Measurements from ENCODE around the gene ABCB8.

The ABCB8 gene

GRCh38 chr7:151028131-151028947, at the start of gene ABCB8:
Gene ABCB8 (plus strand): TSS chr7:151028450. CDS start chr7:151028516, 66 bp downstream.
- peak; percentile 92 to 99 for DNase-seq (ENCODE audit: low read depth in 1 of 2, low spot score in 1 of 2)

- DNase-seq (ENCODE audit: low read depth in 1 of 2, low spot score in 1 of 2): no peak
These were observed 48.4 kb upstream of the ABCB8 start for GRCh38 chr7:150979713-150980390.

- no peak for DNase-seq (ENCODE audit: low read depth in 1 of 2, low spot score in 1 of 2)
These were observed 47.6 kb upstream of the ABCB8 start for GRCh38 chr7:150980663-150981062.

- DNase-seq (ENCODE audit: low read depth in 1 of 2, low spot score in 1 of 2): no peak
These were observed 46.6 kb upstream of the ABCB8 start for GRCh38 chr7:150981644-150982043.

GRCh38 chr7:150982351-150982750, 45.9 kb upstream of the ABCB8 start:
- no peak for DNase-seq (ENCODE audit: low read depth in 1 of 2, low spot score in 1 of 2)

GRCh38 chr7:150983893-150984368, 44.3 kb upstream of the ABCB8 start:
- DNase-seq (ENCODE audit: low read depth in 1 of 2, low spot score in 1 of 2): no peak

- DNase-seq (ENCODE audit: low read depth in 1 of 2, low spot score in 1 of 2): no peak
These were observed 42.1 kb upstream of the ABCB8 start for GRCh38 chr7:150986099-150986512.

- DNase-seq (ENCODE audit: low read depth in 1 of 2, low spot score in 1 of 2): no peak
These were observed 41.7 kb upstream of the ABCB8 start for GRCh38 chr7:150986556-150986955.

GRCh38 chr7:150988230-150989226, 39.7 kb upstream of the ABCB8 start:
- peak; percentile 50 to 59 for DNase-seq (ENCODE audit: low read depth in 1 of 2, low spot score in 1 of 2)

GRCh38 chr7:150989456-150989855, 38.8 kb upstream of the ABCB8 start:
- DNase-seq (ENCODE audit: low read depth in 1 of 2, low spot score in 1 of 2): no peak

- DNase-seq (ENCODE audit: low read depth in 1 of 2, low spot score in 1 of 2): no peak
These were observed 37.6 kb upstream of the ABCB8 start, which contains the start of gene NOS3 for GRCh38 chr7:150990416-150991186. Gene NOS3 (plus strand): TSS chr7:150991017. CDS start chr7:150993804, 2,787 bp downstream.

GRCh38 chr7:150992051-150992640, 36.1 kb upstream of the ABCB8 start:
- DNase-seq (ENCODE audit: low read depth in 1 of 2, low spot score in 1 of 2): no peak

- DNase-seq (ENCODE audit: low read depth in 1 of 2, low spot score in 1 of 2): no peak
These were observed 35.4 kb upstream of the ABCB8 start for GRCh38 chr7:150992833-150993302.

GRCh38 chr7:150993511-150993910, 34.7 kb upstream of the ABCB8 start:
- no peak for DNase-seq (ENCODE audit: low read depth in 1 of 2, low spot score in 1 of 2)

GRCh38 chr7:150994141-150994837, 34.0 kb upstream of the ABCB8 start:
- no peak for DNase-seq (ENCODE audit: low read depth in 1 of 2, low spot score in 1 of 2)

- no peak for DNase-seq (ENCODE audit: low read depth in 1 of 2, low spot score in 1 of 2)
These were observed 33.3 kb upstream of the ABCB8 start for GRCh38 chr7:150994838-150995510.

GRCh38 chr7:150996376-150997074, 31.7 kb upstream of the ABCB8 start:
- no peak for DNase-seq (ENCODE audit: low read depth in 1 of 2, low spot score in 1 of 2)

- DNase-seq (ENCODE audit: low read depth in 1 of 2, low spot score in 1 of 2): no peak
These were observed 31.2 kb upstream of the ABCB8 start for GRCh38 chr7:150997075-150997511.
